Mesenteric fat pad (tissue), 1 donor: Measurements from ENCODE around the gene GUCY2C. TPM values are rescaled to one million over a fixed set of nuclear protein-coding genes. Genes with fewer than 3 reads are reported as not detected.
"Not testable (repeated sequence)": the region's sequence is repeated elsewhere in the genome, so short reads cannot be mapped to it uniquely, and the experiment has no call there.

Experiments
- DNase-seq: peaks from one replicate; pipeline ENCODE4 v3.0.0-alpha.2; 2020; ENCODE audit warnings: low spot score
- long read RNA-seq: library from polyadenylated mRNA; unstranded; transcript quantifications from one replicate; pipeline ENCODE4 v2.0.0, GENCODE V29; 2020
- total RNA-seq: library from RNA; stranded (reverse); fragmentation: NEBNext Ultra II Directional; extraction: Animal tissue kit (Norgen Biotek cat#: 25700); gene quantifications from one replicate; pipeline ENCODE4 v1.2.1, GENCODE V29; 2021
- donor health status: DM: yes; HTN: yes; CAD: no.

Gene GUCY2C
- total RNA-seq, result not detected
- long read RNA-seq, result 0 reads

DNA sequence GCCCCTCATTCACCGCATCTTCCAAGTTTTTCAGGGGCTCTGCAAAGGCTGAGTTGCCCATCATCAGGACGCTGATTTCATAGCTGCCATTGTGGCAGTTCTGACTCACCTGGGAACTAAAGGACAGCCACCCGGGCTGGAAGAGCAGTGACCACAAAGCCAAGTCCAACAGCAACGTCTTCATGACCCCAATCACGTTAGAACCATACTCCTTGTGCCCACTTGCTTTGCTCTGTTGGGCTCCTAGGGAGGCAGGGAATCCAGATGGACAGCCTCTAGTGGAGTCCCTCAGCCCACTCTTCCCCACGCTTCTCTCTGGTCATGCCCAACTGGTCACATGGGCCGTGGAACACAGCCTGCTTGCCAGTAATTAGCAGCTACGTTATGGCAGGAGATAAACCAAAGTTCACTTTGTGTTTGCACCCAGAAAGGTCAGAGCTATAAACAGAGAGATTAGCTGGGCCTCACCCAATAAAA lies at the start of gene GUCY2C:
Gene GUCY2C (minus strand): TSS at position 335 of the 477 bp plus-strand sequence. CDS start 151 bp downstream, at position 184.
- DNase-seq, result no peak

DNA sequence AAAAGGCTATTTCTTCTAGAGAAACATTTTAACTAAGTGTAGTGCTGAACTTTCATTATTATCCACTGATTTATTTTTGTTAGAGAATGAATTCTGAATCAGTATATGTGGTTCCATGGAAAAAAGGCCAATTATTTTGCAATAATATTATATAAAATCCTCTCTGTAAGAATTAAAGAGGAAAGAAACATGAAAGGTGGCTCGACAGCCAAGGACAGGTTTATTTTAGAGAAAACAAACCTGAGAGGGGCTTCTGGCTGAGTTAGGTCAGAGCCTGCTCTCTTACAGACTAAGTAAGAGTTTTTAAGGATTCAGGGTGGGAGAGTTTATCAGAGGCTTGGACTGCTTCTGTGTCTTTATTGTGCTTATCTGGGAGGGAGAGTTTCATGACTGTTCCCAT lies 46.7 kb upstream of the GUCY2C start:
- DNase-seq, result no peak

DNA sequence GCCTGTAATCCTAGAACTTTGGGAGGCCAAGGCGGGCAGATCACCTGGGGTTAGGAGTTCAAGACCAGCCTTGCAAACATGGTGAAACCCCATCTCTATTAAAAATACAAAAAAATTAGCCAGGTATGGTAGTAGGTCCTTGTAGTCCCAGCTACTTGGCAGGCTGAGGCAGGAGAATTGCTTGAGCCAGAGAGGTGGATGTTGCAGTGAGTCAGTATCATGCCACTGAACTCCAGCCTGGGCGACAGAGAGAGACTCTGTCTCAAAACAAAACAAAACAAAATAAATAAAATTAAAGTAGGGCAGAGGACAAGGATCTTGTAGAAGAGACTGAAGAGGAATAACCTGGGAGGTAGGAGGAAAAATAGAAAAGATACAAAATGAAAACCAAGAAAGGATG lies 45.5 kb upstream of the GUCY2C start:
- DNase-seq, result no peak

DNA sequence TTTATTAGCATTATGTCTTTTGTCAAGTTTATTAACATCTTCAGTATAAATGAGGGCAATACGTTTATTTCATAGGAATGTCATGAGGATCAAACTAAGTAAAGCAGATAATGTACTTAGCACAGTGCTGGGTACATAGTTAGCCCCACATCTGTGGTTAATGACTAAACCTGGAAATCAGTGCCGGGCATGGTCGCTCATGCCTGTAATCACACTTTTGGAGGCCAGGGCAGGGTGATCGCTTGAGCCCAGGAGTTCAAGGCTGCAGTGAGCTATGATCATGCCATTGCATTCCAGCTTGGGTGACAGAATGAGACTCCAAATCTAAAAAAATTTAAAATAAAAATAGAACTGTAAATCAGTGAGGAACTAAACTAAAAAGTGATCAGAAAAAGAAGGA lies 44.8 kb upstream of the GUCY2C start:
- no peak for DNase-seq

DNA sequence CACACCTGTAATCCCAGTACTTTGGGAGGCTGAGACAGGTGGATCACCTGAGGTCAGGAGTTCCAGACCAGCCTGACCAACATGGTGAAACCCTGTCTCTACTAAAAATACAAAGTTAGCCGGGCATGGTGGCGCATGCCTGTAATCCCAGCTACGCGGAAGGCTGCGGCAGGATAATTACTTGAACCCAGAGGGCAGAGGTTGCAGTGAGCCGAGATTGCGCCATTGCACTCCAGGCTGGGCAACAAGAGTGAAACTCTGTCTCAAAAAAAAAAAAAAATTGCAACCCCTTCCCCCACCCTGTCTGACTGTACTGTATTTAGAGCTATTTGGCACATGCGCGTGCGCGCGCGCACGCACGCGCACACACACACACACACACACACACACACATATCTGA lies 40.0 kb upstream of the GUCY2C start:
- DNase-seq, result not testable (repeated sequence)

DNA sequence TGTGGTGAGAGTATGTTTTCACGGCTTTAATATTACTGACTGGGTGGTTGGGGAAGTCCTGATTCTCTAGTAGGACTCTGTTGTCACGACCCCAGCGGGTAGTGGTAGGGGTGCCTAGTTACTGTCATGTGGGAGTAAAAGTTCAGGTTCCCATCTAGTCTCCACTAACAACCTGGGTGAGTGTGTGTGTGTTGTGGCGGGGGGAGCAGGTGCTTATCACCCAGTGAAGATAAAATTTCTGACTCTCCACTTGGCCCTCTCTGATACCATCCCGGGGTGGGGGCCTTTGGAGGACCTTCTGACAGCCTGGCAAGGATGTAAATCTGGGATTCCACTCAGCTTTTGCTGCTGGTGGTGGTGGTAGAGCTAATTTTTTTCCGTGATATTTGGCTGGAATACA lies 35.4 kb upstream of the GUCY2C start:
- DNase-seq, result no peak

DNA sequence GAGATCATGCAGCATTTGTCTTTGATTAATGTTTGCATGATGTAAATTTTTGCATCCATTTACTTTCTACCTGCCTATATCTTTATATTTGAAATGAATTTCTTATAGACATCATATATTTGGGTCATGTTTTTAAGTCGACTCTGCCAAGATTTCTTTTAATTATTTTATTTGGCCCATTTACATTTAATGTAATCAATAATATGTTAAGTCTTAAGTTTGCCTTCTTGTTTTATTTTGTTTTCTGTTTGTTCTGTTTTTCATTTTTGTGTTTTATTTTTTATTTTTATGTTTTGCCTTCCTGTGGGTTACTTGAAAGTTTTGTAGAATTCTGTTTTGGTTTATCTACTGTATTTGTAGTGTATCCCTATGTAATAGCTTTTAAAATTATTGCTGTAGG lies 33.2 kb upstream of the GUCY2C start:
- DNase-seq, result no peak

DNA sequence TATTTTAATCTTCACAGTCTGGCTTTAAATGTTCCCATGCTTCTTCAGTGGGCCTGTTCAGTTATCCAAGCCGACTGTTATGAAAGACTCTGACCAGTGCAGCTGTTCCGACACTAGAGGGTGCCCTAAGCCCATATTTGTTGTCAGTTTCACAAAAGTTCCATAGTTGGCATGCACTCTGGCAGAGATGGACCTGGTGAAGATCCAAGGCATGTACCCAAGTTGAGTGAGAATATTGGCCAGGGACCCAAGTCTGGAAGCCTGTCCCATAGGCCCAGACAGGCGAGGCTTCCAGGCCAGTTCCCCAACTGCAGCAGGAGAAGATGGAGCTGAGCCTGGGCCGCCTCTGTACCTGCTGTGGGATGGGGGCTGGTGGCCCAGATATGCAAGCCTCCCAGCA lies 27.4 kb upstream of the GUCY2C start:
- DNase-seq, result no peak

DNA sequence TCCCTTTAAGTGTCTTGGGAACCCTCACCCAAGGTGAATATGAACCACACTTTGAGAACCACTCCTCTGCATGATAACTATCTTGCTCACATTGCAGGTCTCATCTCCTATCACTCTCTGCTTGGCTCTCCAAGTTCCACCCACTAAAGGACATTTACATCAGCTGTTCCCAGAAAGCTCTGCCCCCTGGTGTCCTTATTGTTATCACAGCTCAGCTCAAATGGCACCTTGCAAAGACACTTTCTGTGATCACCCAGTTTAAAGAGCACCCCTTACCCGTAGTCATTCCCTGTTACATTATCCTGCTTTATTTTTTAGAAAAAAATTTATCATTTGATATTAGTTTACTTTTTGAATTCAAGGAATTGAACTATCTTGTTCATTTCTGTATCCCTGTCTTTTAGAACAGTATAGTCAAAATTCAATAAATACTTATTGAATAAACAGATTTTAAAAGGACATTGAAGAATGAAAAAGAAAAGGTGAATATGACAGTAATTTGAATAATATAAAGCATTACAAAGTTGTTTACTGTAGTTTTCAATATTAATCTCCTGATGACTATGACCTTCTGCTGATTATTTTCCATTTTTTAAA lies 20.5 kb upstream of the GUCY2C start:
- no peak for DNase-seq

DNA sequence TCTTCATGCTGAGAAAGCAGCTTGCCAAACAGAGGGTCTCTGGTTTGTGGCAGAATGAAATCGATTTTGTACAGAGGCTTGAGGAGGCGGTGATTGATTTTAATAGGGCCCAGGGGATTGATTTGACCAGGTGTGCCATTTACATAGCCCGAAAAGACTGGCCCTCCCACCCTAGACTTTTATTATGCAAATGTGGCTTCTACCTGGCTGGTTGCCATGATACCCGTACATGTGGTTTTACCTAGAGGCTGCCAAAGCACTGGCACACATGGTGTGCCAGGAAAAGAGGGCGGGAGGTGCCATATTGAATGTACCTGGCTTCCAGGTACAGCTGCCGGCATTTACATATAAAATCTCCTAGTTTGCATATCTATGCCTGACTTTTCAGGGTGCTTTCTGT lies 18.0 kb upstream of the GUCY2C start:
- DNase-seq, result no peak

DNA sequence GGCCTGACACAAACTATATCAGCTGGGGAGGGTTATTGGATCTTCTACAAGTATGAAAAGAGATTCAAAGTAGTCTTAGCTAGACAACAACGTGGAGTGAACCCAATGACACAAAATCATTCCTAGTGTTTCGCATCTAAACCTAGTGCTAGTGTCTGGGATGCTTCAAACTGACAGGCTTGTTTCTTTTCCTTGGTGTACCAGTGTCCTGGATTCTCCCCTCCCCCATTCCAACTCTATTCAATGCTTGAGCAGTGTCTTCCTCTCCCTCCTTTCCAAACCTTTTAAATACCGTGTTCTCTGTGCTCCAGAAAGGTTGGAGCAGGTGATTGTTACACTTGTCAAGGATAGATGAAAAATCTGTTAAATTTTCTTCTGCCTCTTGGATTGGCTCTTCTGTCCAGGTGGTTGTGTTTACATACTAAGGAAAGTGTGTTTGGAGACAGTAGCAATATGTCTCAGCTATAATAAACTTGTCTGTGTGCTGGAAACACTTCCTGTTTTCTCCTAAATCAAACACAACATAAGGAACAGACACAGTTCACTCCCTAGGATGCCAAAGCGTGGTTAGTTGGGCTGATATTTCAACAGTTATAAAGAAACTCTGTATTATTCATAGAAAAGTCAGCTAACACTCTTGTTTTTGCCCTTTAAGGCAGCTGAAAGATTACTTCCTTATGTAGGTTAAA lies 14.4 kb upstream of the GUCY2C start:
- no peak for DNase-seq

DNA sequence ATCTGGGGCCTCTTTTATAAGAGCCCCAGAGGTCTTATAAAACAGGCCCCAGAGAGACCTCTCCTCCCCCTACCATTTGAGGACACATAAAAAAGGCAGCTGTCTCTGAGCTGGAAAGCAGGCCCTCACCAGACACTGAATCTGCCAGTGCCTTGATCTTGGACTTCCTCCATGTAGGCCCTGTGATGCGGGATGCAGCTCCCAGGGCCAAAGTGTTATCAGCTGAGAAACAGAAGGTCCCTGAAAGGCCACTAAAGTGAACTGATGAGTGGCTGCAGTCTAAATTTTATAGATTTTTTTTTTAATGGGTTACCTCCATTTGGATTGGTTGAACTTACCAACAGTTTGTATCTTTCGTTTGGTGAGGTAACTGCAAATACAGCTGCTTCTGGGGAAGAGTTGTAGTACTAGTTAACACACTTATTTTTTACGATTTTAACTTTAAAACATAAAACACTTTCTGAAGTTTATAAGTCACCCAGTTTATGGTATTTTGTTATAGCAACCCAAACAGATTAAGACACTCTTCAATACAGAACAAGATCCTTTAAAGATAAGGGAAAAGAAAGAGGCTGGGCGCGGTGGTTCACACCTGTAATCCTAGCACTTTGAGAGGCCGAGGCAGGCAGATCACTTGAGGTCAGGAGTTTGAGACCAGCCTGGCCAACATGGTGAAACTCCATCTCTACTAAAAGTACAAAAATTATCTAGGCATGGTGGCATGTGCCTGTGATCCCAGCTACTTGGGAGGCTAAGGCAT lies 5.6 kb upstream of the GUCY2C start:
- no peak for DNase-seq

DNA sequence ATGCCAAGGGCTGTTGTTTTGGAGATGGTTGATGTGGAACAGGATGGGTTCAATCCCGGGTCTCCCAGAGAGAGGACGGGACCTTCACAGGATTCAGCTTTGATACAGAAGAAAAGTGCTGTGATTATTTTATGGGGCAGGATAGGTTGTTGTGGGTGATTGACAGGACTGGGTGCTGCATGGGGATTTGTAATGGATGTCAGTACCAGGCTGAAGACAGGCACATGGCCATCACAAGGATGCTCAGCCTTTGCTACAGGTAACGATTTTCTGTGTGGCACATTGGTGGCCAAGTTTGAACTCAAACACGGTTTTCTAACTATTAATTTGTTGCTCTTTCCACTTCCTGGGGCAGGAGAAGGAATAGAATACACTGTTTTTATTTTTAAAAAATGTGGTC lies 4.5 kb upstream of the GUCY2C start:
- DNase-seq, result no peak

DNA sequence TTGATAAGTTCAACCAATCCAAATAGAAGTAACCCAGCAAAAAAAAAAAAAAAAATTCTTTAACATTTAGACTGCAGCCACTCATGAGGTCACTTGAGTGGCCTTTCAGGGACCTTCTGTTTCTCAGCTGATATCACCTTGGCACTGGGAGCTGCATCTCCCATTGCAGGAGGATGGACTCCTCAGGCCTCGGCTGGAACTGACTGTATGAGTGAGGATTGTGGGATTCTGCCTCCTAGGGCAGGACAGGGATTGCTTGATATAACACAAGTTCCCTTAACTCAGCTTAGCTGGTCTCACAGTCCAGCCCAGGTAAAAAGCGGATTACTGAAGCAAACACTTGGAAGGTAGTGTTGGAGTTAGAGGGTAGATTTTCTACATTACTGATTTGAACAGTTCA lies 3.5 kb upstream of the GUCY2C start:
- no peak for DNase-seq

DNA sequence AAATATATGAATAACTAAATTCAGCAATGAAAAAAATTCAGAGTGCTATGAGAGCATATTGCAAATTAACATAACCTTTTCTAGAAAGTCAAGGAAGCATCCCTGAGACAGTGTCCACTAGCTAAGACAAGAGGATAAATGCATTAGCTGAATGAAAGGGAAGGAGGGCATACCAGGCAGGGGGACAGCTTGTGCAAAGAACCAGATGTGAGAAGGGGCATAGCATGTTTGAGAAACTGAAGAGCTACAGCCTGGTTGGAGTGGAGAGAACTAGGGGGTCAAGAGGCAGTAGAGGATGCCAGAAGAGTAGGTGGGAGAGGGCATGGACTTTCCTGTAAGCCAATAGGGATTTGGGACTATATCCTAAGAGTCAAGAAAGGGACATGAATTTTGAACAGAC lies 2.2 kb upstream of the GUCY2C start:
- DNase-seq, result no peak

DNA sequence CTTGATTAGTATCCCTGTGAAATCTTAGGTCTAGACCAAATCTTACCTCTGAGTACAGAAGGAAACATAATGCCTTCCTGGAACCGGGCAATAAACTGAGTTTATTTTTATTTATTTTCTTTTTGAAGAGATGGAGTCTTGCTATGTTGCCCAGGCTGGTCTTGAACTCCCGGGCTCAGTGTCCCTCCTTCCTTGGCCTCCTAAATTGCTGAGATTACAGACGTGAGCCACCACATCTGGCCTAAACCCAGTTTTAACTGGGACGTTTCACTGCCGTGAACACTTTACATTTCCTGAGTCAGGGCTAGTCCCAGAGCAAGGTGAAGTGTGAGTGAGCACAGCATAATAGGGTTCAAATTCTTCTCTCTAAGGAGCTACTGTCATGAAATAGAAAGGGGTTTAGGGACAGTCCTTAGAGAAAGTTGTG lies 671 bp downstream of the GUCY2C start:
- no peak for DNase-seq

DNA sequence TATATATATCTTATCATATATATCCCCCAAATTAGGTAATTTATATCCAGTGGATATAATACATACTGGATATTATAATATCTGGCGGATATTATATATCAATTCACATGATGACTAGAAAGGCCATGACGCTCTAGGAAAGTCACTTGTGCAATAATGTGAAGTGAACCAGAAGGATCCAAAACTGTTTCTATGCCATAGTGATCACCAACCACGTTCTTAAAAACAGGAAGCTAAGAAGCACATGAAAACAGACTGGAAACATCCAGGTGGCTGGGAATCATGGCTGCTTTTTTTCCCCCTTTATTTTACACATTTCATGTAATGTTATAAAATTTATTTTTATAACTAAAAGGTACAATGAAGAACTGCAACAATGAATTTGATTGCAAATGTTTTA lies 1.4 kb downstream of the GUCY2C start:
- no peak for DNase-seq

DNA sequence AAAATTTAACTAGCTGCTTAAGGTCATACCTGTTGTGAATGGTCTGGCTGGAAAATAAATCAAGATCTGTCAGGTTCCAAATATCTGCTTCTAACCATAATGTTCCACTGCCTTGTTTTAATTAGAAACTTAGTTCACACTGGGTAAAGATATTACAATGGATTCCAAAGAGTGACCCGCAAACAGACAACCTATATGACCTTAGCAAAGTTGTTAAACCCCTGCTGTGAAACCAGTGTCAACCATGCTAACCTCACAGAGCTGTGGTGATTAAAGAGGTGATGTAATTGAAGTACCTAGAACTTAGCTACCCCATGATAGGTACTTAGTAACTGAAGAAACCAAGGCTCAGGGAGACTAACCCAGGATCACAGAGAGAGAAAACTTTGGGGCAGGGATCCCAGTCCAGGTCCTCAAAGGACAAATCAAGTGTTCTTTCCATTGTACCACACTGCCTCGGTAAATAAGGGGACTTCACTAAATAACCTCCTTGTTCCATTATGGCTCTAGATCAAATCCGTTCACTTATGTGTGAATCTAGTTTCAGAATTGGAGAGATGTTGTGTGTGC lies 2.2 kb downstream of the GUCY2C start:
- DNase-seq, result no peak

DNA sequence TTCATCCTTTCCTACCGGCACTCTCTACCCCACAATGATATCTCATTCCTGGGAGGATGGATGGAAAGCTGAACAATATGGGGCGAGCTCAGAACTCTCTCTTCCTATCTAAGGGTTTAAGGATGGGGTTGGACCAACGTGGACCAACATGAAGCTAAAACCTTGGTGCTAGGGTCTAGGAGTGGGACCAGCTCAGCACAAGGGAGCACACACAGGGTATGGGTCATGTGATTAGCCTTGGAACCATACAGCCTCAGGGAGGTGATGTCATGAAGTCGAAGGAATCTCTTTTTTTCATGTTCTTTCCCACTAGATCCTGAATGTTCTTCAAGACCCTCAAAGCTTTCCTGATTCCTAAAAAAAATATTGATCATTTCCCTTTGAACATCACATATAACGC lies 3.3 kb downstream of the GUCY2C start:
- DNase-seq, result no peak

DNA sequence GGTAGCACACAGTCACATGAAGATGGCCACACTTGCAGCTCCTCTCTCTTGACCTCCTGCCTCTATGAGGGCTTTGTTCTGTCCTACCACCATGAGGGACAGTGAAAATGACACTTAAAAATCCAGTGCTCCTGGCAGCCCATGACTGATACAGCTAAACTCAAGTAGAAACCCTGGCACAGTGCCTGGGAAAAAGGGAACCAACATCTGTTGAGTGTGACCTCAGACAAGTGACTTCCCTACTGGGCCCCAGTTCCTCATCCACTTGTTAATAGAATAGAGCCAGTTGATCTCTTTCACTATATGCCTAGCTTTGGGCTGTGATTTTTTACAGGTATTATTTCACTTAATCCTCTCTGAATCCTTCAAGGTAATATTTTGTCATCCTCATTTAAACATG lies 4.8 kb downstream of the GUCY2C start:
- DNase-seq, result no peak

DNA sequence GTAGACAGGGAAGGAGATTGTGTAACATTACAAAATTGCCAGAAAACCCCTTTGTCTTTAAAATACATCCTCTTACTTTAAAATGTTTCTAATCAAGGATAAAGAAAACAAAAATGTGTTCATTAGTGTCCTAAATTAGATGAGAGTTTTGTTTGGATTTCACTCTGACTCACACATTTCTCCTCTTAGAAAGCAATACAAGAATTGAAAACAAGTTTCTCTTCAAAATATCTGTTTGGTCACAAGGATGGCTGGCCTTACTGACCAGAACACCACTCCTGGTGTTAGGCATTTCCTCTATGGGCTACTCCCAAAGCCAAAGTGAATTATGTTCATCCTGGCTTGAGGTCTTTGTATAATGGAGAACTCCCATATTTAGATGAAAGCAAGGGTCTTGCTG lies 6.4 kb downstream of the GUCY2C start:
- DNase-seq, result no peak

DNA sequence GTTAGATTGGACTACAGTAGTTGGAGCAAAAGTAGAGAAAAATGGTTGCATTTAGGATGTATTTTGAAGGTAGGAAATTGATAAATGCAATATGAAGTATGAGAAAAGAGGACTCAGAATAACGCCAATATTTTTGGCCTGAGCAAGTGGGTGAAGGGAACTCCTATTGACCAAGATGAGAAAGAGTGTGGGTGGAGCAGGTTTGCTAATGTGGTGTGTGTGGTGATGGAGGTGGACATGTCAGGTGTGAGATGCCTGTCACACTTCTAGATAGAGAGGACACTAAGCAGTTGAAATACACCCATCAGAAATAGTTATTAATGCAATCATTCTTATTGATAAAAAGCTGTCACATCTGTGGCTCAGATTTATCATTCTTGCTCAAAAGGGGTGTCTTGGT lies 7.3 kb downstream of the GUCY2C start:
- no peak for DNase-seq
